Smooth muscle cell (in vitro differentiated cells): ENCODE measurements around the gene AXIN2. TPM values are rescaled to one million over a fixed set of nuclear protein-coding genes. Genes with fewer than 3 reads are reported as not detected.

ENCODE experiments used
- DNase-seq: peaks from one replicate; lab custom pipeline; 2025; ENCODE audit not compliant: unreplicated experiment; lab: John Stamatoyannopoulos, UW
- H2AFZ ChIP-seq: fragments of 200-600 bp; sonication (generic); 2 replicates; pipeline ENCODE4 v1.6.0; 2016; ENCODE audit warnings: antibody characterized with exemption, low read depth, mild to moderate bottlenecking
- H3F3A ChIP-seq: fragments of 200-600 bp; sonication (generic); 2 replicates; pipeline ENCODE4 v1.6.0; 2017; ENCODE audit warnings: antibody characterized with exemption, low read depth
- H3K27ac ChIP-seq: fragments of 200-600 bp; sonication (generic); 2 replicates; pipeline ENCODE4 v1.5.1; 2016; ENCODE audit warnings: low read depth, mild to moderate bottlenecking
- H3K27me3 ChIP-seq: fragments of 200-600 bp; sonication (generic); 2 replicates; pipeline ENCODE4 v1.6.1; 2016; ENCODE audit warnings: low read depth, mild to moderate bottlenecking
- H3K36me3 ChIP-seq: fragments of 200-600 bp; sonication (generic); 2 replicates; pipeline ENCODE4 v1.5.1; 2016; ENCODE audit warnings: low read depth
- H3K4me1 ChIP-seq: fragments of 200-600 bp; sonication (generic); 2 replicates; pipeline ENCODE4 v1.5.1; 2016; ENCODE audit warnings: low read depth
- H3K4me2 ChIP-seq: fragments of 200-600 bp; sonication (generic); 2 replicates; pipeline ENCODE4 v1.6.0; 2016; ENCODE audit warnings: mild to moderate bottlenecking
- H3K4me3 ChIP-seq: fragments of 200-600 bp; sonication (generic); 2 replicates; pipeline ENCODE4 v1.5.1; 2016; ENCODE audit warnings: mild to moderate bottlenecking
- H3K79me2 ChIP-seq: fragments of 200-600 bp; sonication (generic); 2 replicates; pipeline ENCODE4 v1.6.0; 2016; ENCODE audit warnings: low read depth, mild to moderate bottlenecking
- H3K9ac ChIP-seq: fragments of 200-600 bp; sonication (generic); 2 replicates; pipeline ENCODE4 v1.6.0; 2016; ENCODE audit warnings: low read depth
- H3K9me3 ChIP-seq: fragments of 200-600 bp; sonication (generic); replicated peaks from 2 replicates; pipeline ENCODE4 v1.5.1; 2016; ENCODE audit warnings: low read depth
- H4K20me1 ChIP-seq: fragments of 200-600 bp; sonication (generic); 2 replicates; pipeline ENCODE4 v1.6.0; 2016; ENCODE audit warnings: low read depth
- CTCF ChIP-seq: fragments of 200-600 bp; sonication (generic); IDR thresholded peaks from 2 replicates; pipeline ENCODE4 v1.5.1; 2017; ENCODE audit warnings: borderline replicate concordance, mild to moderate bottlenecking, antibody characterized with exemption; ENCODE audit not compliant: insufficient read depth, poor library complexity, severe bottlenecking
- WGBS: methylation state at CpG from one replicate; pipeline ENCODE4 v1.1.7; 2016; ENCODE audit warnings: low lambda C conversion rate; 5-methylcytosine and 5-hydroxymethylcytosine counted together
- polyA plus RNA-seq: library from polyadenylated mRNA; unstranded; fragments of >200 nt; fragmentation: Nextera tagmentation; extraction: Ambion mirVana; gene quantifications from 2 replicates; pipeline ENCODE4 v1.2.1, GENCODE V29; 2016
- total RNA-seq: library from RNA; depleted of rRNA; stranded (reverse); fragments of >200 nt; gene quantifications from 2 replicates; pipeline ENCODE4 v1.2.3, GENCODE V29; 2014

The AXIN2 gene
- total and polyA plus RNA-seq, 2 experiments from 2014 or later: 13.8 to 14.2 TPM

- Histone ChIP-seq H3K79me2 (peaks cover 32% of the 10 kb centered on the region), H3K27me3 (no peaks in the 10 kb centered on the region), H3K9me3 (no peaks in the 10 kb centered on the region), H3F3A (peaks cover 9% of the 10 kb centered on the region), H3K4me2 (no peak overlapping the region), H3K27ac (no peak overlapping the region), H3K36me3 (peaks cover 4% of the 10 kb centered on the region), H3K4me1 (peaks cover 3% of the 10 kb centered on the region), H2AFZ (no peak overlapping the region), H3K9ac (no peak overlapping the region), H4K20me1 (peaks cover 87% of the 10 kb centered on the region), H3K4me3 (no peak overlapping the region)
- TF ChIP-seq CTCF: no peak
- 95% methylated on average over 12 of the region's 12 CpGs for WGBS
- DNase-seq: no peak
Observed at GRCh38 chr17:65538675-65539529, 22.5 kb downstream of the AXIN2 start.

- H2AFZ ChIP-seq: no peak overlapping the region
- no peak overlapping the region for H3K4me3 ChIP-seq
- H3F3A ChIP-seq: peaks cover 11% of the 10 kb centered on the region
- H3K9me3 ChIP-seq: no peaks in the 10 kb centered on the region
- WGBS: 98% methylated on average over 50 of the region's 50 CpGs
- no peaks in the 10 kb centered on the region for H3K4me1 ChIP-seq
- H3K79me2 ChIP-seq: peaks cover 24% of the 10 kb centered on the region
- H3K27me3 ChIP-seq: no peaks in the 10 kb centered on the region
- H4K20me1 ChIP-seq: peaks cover 81% of the 10 kb centered on the region
- DNase-seq: no peak
- no peak overlapping the region for H3K4me2 ChIP-seq
- H3K36me3 ChIP-seq: peaks cover 4% of the 10 kb centered on the region
- H3K27ac ChIP-seq: no peak overlapping the region
- H3K9ac ChIP-seq: no peak overlapping the region
- no peak for TF ChIP-seq CTCF
Observed at GRCh38 chr17:65537845-65538674, 23.4 kb downstream of the AXIN2 start.

GRCh38 chr17:65537343-65537844, 24.1 kb downstream of the AXIN2 start:
- 97% methylated on average over 32 of the region's 35 CpGs for WGBS
- H4K20me1 ChIP-seq: peaks cover 81% of the 10 kb centered on the region
- H3K4me1 ChIP-seq: no peaks in the 10 kb centered on the region
- H3K4me3 ChIP-seq: no peak overlapping the region
- H3K36me3 ChIP-seq: peaks cover 4% of the 10 kb centered on the region
- H3K9ac ChIP-seq: no peak overlapping the region
- DNase-seq: no peak
- no peaks in the 10 kb centered on the region for H3K27me3 ChIP-seq
- peaks cover 11% of the 10 kb centered on the region for H3F3A ChIP-seq
- no peak overlapping the region for H3K4me2 ChIP-seq
- TF ChIP-seq CTCF: no peak
- H3K27ac ChIP-seq: no peak overlapping the region
- peaks cover 17% of the 10 kb centered on the region for H3K79me2 ChIP-seq
- no peaks in the 10 kb centered on the region for H3K9me3 ChIP-seq
- H2AFZ ChIP-seq: no peak overlapping the region
